ENCODE measurements around the gene BCAS3.

Gene BCAS3

GRCh38 chr17:61345061-61345460 is 667.4 kb downstream of the BCAS3 start:
- no peaks in the 10 kb centered on the region for H3K27me3 ChIP-seq
- DNase-seq, result no peak
- H3K27ac ChIP-seq, result no peak overlapping the region
- TF ChIP-seq CTCF (IDR thresholded peaks at IDR 0.05), result no peak
- H3K4me3 ChIP-seq, result no peak overlapping the region
- intact Hi-C loops (cut with DNase I; ENCODE audit: low total_unique reads), result no loop called here
- peaks cover 0 to 4% (median 0%) of the 10 kb centered on the region in 4 donors for H3K4me1 ChIP-seq
- no peaks in the 10 kb centered on the region for H3K9me3 ChIP-seq
- H3K36me3 ChIP-seq, result no peaks in the 10 kb centered on the region

DNA sequence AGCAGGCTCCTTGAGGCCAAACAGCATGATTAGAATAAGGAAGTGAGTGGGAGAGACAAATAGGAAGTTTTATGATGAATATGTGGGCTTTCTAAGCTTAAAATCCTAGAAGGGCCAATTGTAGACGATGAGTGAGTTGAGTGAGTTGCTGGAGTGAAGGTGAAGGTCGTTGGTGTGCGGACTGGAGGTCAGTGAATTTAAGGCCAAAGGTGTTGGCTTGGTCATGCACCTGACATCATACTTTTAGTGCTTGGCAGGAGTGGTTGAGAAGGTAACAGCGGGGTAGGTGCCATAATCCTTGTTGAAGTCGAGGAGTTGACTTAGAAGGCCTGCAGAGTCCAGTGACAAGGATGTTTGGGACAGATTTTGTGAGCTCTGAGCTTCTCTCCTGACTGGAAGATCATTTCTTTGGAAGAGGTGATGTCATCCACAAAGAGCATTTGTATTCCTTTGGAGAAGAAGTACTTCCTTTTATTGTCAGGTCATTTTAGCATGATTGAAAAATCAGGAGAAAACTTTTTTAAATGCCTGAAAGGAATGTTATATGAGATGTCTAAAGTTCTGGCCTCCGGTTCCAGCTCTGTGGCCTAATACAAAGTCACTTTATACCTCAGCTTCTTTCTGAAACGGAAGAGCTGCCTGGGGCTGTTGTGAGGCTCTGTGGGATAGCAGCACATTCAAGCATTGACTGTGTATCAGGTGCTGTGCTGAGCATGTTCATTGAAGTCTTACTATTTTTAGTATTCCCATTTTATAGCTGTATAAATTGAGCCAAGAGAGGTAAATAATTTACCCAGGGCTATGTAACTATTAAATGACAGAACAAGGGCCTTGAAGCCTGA is 668.4 kb downstream of the BCAS3 start:
- intact Hi-C loops (cut with DNase I; ENCODE audit: low total_unique reads), result no loop called here
- no peak for DNase-seq
- TF ChIP-seq CTCF (IDR thresholded peaks at IDR 0.05), result no peak
- Histone ChIP-seq H3K36me3 (no peaks in the 10 kb centered on the region), H3K9me3 (no peaks in the 10 kb centered on the region), H3K4me3 (no peak overlapping the region), H3K4me1 (peaks cover 0 to 4% (median 0%) of the 10 kb centered on the region in 4 donors), H3K27ac (no peak overlapping the region), H3K27me3 (no peaks in the 10 kb centered on the region)

DNA sequence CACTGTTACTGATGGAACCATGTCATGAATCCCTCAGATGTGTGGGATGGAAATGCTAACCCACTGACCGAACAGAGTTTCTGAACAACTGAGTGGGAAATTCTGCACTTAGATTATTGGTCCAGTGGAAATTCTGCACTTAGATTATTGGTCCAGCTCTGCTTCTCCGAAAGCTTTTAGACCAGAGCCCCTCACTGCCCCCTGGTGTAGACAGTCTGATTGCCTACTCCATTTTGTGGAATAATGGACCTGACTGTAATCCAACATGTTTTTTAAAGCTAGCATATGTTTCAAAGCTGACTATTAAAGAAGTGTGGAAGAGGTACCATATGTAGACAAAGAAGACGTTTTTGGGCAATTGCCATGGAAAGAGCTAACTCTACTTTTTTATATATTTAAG is 671.7 kb downstream of the BCAS3 start:
- no peak overlapping the region for H3K27ac ChIP-seq
- intact Hi-C loops (cut with DNase I; ENCODE audit: low total_unique reads), result no loop called here
- H3K27me3 ChIP-seq, result no peaks in the 10 kb centered on the region
- no peaks in the 10 kb centered on the region for H3K36me3 ChIP-seq
- no peak overlapping the region for H3K4me3 ChIP-seq
- peaks cover 0 to 4% (median 0%) of the 10 kb centered on the region in 4 donors for H3K4me1 ChIP-seq
- DNase-seq, result no peak
- H3K9me3 ChIP-seq, result no peaks in the 10 kb centered on the region
- peak in 1 of 2 experiments; percentile 9 for TF ChIP-seq CTCF (IDR thresholded peaks at IDR 0.05)

GRCh38 chr17:61351745-61352407 is 674.2 kb downstream of the BCAS3 start:
- Histone ChIP-seq H3K9me3 (no peaks in the 10 kb centered on the region), H3K27ac (no peak overlapping the region), H3K27me3 (no peaks in the 10 kb centered on the region), H3K36me3 (no peaks in the 10 kb centered on the region), H3K4me1 (peaks cover 0 to 6% (median 2%) of the 10 kb centered on the region in 4 donors), H3K4me3 (no peak overlapping the region)
- TF ChIP-seq CTCF (IDR thresholded peaks at IDR 0.05), result no peak
- intact Hi-C loops (cut with DNase I; ENCODE audit: low total_unique reads), result no loop called here
- DNase-seq, result no peak

- TF ChIP-seq CTCF (IDR thresholded peaks at IDR 0.05), result no peak
- Histone ChIP-seq H3K4me1 (peaks cover 0 to 8% (median 1%) of the 10 kb centered on the region in 4 donors), H3K36me3 (no peaks in the 10 kb centered on the region), H3K27ac (no peak overlapping the region), H3K27me3 (no peaks in the 10 kb centered on the region), H3K9me3 (no peaks in the 10 kb centered on the region), H3K4me3 (no peak overlapping the region)
- intact Hi-C loops (cut with DNase I; ENCODE audit: low total_unique reads), result no loop called here
- no peak for DNase-seq
Observed at GRCh38 chr17:61352408-61352770, 674.7 kb downstream of the BCAS3 start.

All from tibial artery (tissue), 4 donors.